ENCODE data around the gene SUGT1. TPM values are rescaled to one million over a fixed set of nuclear protein-coding genes. Genes with fewer than 3 reads are reported as not detected.

SUGT1 gene
- total RNA-seq, 4 donors from 2014 or later: 31.9 to 53.7 (median 48.9) TPM

GRCh38 chr13:52725302-52725701, 72.7 kb downstream of the SUGT1 start:
- no peaks in the 10 kb centered on the region for H3K4me1 ChIP-seq
- TF ChIP-seq CTCF (IDR thresholded peaks at IDR 0.05): no peak
- no peak for TF ChIP-seq POLR2A (IDR thresholded peaks at IDR 0.05)
- no peak for TF ChIP-seq EP300 (IDR thresholded peaks at IDR 0.05)
- no peak for TF ChIP-seq POLR2AphosphoS5 (IDR thresholded peaks at IDR 0.05)
- H3K36me3 ChIP-seq: peaks cover 0 to 11% of the 10 kb centered on the region in 2 donors
- no peaks in the 10 kb centered on the region for H3K9me3 ChIP-seq
- no peak overlapping the region for H3K4me3 ChIP-seq
- ATAC-seq: no peak
- WGBS, 2 donors (ENCODE audit: low coverage in 1 of 2): no CpG with 5 or more reads among the region's 1 CpG
- no peak overlapping the region for H3K27ac ChIP-seq
- no peaks in the 10 kb centered on the region for H3K27me3 ChIP-seq

GRCh38 chr13:52726258-52726657, 73.6 kb downstream of the SUGT1 start:
- Histone ChIP-seq H3K4me3 (no peak overlapping the region), H3K9me3 (no peaks in the 10 kb centered on the region), H3K27ac (no peak overlapping the region), H3K27me3 (no peaks in the 10 kb centered on the region), H3K4me1 (no peaks in the 10 kb centered on the region), H3K36me3 (peaks cover 0 to 2% of the 10 kb centered on the region in 2 donors)
- no peak for ATAC-seq
- TF ChIP-seq POLR2A (IDR thresholded peaks at IDR 0.05): no peak
- no peak for TF ChIP-seq EP300 (IDR thresholded peaks at IDR 0.05)
- TF ChIP-seq CTCF (IDR thresholded peaks at IDR 0.05): no peak
- TF ChIP-seq POLR2AphosphoS5 (IDR thresholded peaks at IDR 0.05): no peak
- 69 to 100% methylated on average over 2 of the region's 2 CpGs for WGBS, 2 donors (ENCODE audit: low coverage in 1 of 2)

GRCh38 chr13:52734075-52734623, 81.5 kb downstream of the SUGT1 start:
- Histone ChIP-seq H3K36me3 (no peaks in the 10 kb centered on the region), H3K27me3 (peaks cover 25% of the 10 kb centered on the region), H3K9me3 (no peaks in the 10 kb centered on the region), H3K4me1 (peaks cover 0 to 9% (median 0%) of the 10 kb centered on the region in 3 donors), H3K27ac (no peak overlapping the region), H3K4me3 (no peak overlapping the region)
- ATAC-seq: no peak
- no peak for TF ChIP-seq POLR2A (IDR thresholded peaks at IDR 0.05)
- TF ChIP-seq CTCF (IDR thresholded peaks at IDR 0.05): no peak
- TF ChIP-seq POLR2AphosphoS5 (IDR thresholded peaks at IDR 0.05): no peak
- TF ChIP-seq EP300 (IDR thresholded peaks at IDR 0.05): no peak
- WGBS, 2 donors (ENCODE audit: low coverage in 1 of 2): 81 to 91% methylated on average over 2 to 4 of the region's 4 CpGs

DNA sequence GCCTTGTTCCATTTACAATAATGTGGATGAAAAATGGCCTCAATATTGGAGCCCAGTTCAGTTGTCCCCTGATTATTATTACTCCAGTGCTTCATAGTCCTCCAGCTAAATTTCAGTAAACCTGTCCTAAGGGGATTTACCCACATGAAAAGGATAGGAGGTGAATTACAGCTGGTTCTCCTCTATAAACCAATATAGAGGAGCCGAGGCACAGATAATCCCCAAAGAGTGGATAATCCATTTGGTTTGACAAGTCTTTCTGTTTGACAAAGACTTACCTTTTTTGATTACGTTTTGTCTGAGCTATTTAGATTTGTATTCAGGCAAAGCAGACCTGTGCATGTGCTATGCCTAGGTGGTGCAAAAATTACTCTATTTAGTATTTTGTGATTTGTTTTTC, 84.3 kb downstream of the SUGT1 start:
- Histone ChIP-seq H3K36me3 (no peaks in the 10 kb centered on the region), H3K27me3 (peaks cover 49% of the 10 kb centered on the region), H3K27ac (no peak overlapping the region), H3K9me3 (no peaks in the 10 kb centered on the region), H3K4me3 (no peak overlapping the region), H3K4me1 (peaks cover 0 to 16% (median 0%) of the 10 kb centered on the region in 3 donors)
- WGBS, 2 donors (ENCODE audit: low coverage in 1 of 2): 65 to 86% methylated on average over 2 of the region's 2 CpGs
- no peak for ATAC-seq
- TF ChIP-seq POLR2A (IDR thresholded peaks at IDR 0.05): no peak

DNA sequence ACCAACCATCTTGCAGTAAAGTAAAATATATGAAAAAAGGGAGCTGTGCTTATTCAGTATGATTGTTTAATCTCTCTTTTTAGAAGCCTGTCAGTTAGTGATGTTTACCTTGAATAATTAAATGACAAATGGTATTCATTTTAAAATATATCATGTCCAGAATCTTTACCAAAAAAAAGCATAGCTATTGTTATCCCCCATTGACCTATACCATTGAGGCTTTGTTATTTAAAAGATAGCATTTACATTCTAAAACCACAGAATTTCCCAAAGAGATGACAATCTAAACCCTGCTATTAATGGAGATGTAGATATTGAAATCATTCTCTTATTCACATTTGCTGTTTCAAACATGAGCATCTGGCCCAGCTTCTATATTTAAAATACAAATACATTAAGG, 84.8 kb downstream of the SUGT1 start:
- Histone ChIP-seq H3K27ac (no peak overlapping the region), H3K27me3 (peaks cover 52% of the 10 kb centered on the region), H3K4me1 (peaks cover 0 to 16% (median 0%) of the 10 kb centered on the region in 3 donors), H3K4me3 (no peak overlapping the region), H3K9me3 (no peaks in the 10 kb centered on the region), H3K36me3 (no peaks in the 10 kb centered on the region)
- TF ChIP-seq EP300 (IDR thresholded peaks at IDR 0.05): no peak
- no peak for TF ChIP-seq CTCF (IDR thresholded peaks at IDR 0.05)
- ATAC-seq: no peak

All from gastroesophageal sphincter (tissue), 4 donors.